ENCODE measurements around the gene DNAJC1.
"Not testable (repeated sequence)": the region's sequence is repeated elsewhere in the genome, so short reads cannot be mapped to it uniquely, and the experiment has no call there.

DNAJC1 gene

GRCh38 chr10:21721000-21721665 is 282.4 kb downstream of the DNAJC1 start:
- DNase-seq: no peak

- no peak for DNase-seq
These were observed 283.4 kb downstream of the DNAJC1 start for GRCh38 chr10:21720090-21720489.

- DNase-seq: no peak
These were observed 284.0 kb downstream of the DNAJC1 start for GRCh38 chr10:21719502-21719901.

GRCh38 chr10:21717437-21718054 is 286.0 kb downstream of the DNAJC1 start:
- DNase-seq: not testable (repeated sequence)

GRCh38 chr10:21715531-21716195 is 287.9 kb downstream of the DNAJC1 start:
- DNase-seq: no peak

- DNase-seq: no peak
These were observed 290.6 kb downstream of the DNAJC1 start for GRCh38 chr10:21712975-21713374.

GRCh38 chr10:21707498-21707897 is 296.0 kb downstream of the DNAJC1 start:
- no peak for DNase-seq

Data from T1000 (cell line).